H1 (cell line): Measurements from ENCODE around the gene SLC35F3. TPM values are rescaled to one million over a fixed set of nuclear protein-coding genes. Genes with fewer than 3 reads are reported as not detected.

Source experiments
- CTCF ChIA-PET: fragments of 300-600 bp; sonication (Branson Sonifier 250); formaldehyde crosslinking; loops from one replicate; lab custom pipeline; 2021; ENCODE audit not compliant: partially characterized antibody; lab: Charles Lee
- POLR2A ChIA-PET: fragments of 300-600 bp; sonication (Branson Sonifier 250); formaldehyde crosslinking; loops from one replicate; lab custom pipeline; 2021; ENCODE audit warnings: inconsistent platforms; ENCODE audit not compliant: partially characterized antibody; lab: Charles Lee
- DNase-seq, 2 experiments: peaks; one replicate each; pipeline versions ENCODE4 v3.0.0 to v3.0.0-alpha.2; 2010 to 2022; ENCODE audit warnings: low spot score in 2 of 2, low read depth in 1 of 2, mixed read lengths in 1 of 2
- FAIRE-seq: peaks from 2 replicates; lab custom pipeline; 2011; peaks lifted over from hg19 to GRCh38; lab: Jason Lieb, UNC
- H2AFZ ChIP-seq: 2 replicates; pipeline ENCODE4 v1.8.1; 2012; ENCODE audit warnings: low read length, inconsistent platforms
- H2AK5ac ChIP-seq: 2 replicates; pipeline ENCODE4 v1.6.1; 2013; ENCODE audit warnings: low read depth, low read length
- H2BK120ac ChIP-seq: replicated peaks from 2 replicates; pipeline ENCODE3; 2013; ENCODE audit warnings: low read depth, low read length, inconsistent platforms
- H2BK12ac ChIP-seq: 2 replicates; pipeline ENCODE4 v1.6.1; 2013; ENCODE audit warnings: low read depth, low read length
- H2BK15ac ChIP-seq: 2 replicates; pipeline ENCODE4 v1.6.1; 2013; ENCODE audit warnings: low read length
- H2BK20ac ChIP-seq: 2 replicates; pipeline ENCODE4 v1.6.1; 2013; ENCODE audit warnings: low read length
- H2BK5ac ChIP-seq: 2 replicates; pipeline ENCODE4 v1.6.1; 2013; ENCODE audit warnings: low read depth, low read length
- H3K14ac ChIP-seq: 2 replicates; pipeline ENCODE4 v1.6.1; 2013; ENCODE audit warnings: inconsistent platforms; ENCODE audit not compliant: insufficient read length
- H3K18ac ChIP-seq: 2 replicates; pipeline ENCODE4 v1.6.1; 2013; ENCODE audit warnings: low read length; ENCODE audit errors: extremely low read depth
- H3K23ac ChIP-seq: 2 replicates; pipeline ENCODE4 v1.6.1; 2013; ENCODE audit warnings: inconsistent platforms; ENCODE audit not compliant: insufficient read length
- H3K23me2 ChIP-seq: 2 replicates; pipeline ENCODE4 v1.6.1; 2013; ENCODE audit warnings: low read depth, low read length
- H3K27ac ChIP-seq: 2 replicates; pipeline ENCODE4 v1.6.1; 2011; ENCODE audit warnings: low read depth, low read length, inconsistent platforms
- H3K27me3 ChIP-seq, 4 experiments: replicated peaks in 1 of 4; 1 replicate in 1 of 4; 2 replicates in 3 of 4; pipeline versions ENCODE4 v1.6.1 to v1.8.1; 2011 to 2013; ENCODE audit warnings: low read length in 3 of 4, mild to moderate bottlenecking in 3 of 4, inconsistent platforms in 2 of 4, mixed read lengths in 2 of 4, moderate library complexity in 1 of 4; ENCODE audit not compliant: control insufficient read depth in 3 of 4, insufficient read depth in 3 of 4; ENCODE audit errors: extremely low read depth in 1 of 4
- H3K36me3 ChIP-seq, 4 experiments: 2 replicates each; pipeline versions ENCODE4 v1.6.1 to v1.8.1; 2011 to 2013; ENCODE audit warnings: mild to moderate bottlenecking in 4 of 4, low read length in 3 of 4, moderate library complexity in 2 of 4, control low read depth in 1 of 4, inconsistent platforms in 1 of 4; ENCODE audit not compliant: insufficient read depth in 4 of 4, control insufficient read depth in 2 of 4
- H3K4ac ChIP-seq: replicated peaks from 2 replicates; pipeline ENCODE3; 2013; ENCODE audit warnings: low read length, low read depth, mixed read lengths, inconsistent platforms; ENCODE audit not compliant: insufficient read length
- H3K4me1 ChIP-seq, 4 experiments: replicated peaks in 1 of 4; 1 replicate in 1 of 4; 2 replicates in 3 of 4; pipeline versions ENCODE4 v1.6.1 to v1.8.1; 2011 to 2013; ENCODE audit warnings: low read length in 3 of 4, inconsistent platforms in 2 of 4, mixed read lengths in 1 of 4; ENCODE audit not compliant: insufficient read depth in 4 of 4, control insufficient read depth in 3 of 4
- H3K4me2 ChIP-seq, 2 experiments: 2 replicates each; pipeline versions ENCODE4 v1.6.1 to v1.8.1; 2011 to 2013; ENCODE audit warnings: low read depth in 2 of 2, low read length in 2 of 2, control low read depth in 1 of 2, inconsistent platforms in 1 of 2, mild to moderate bottlenecking in 1 of 2; ENCODE audit not compliant: insufficient read depth in 1 of 2
- H3K4me3 ChIP-seq, 4 experiments: fragments of 200-600, 300-600 bp in 1 of 4; sonication (generic), shearing (Covaris generic), sonication (Bioruptor Twin) in 1 of 4; 2 replicates each; pipeline versions ENCODE4 v1.5.1 to v1.8.1; 2011 to 2016; ENCODE audit warnings: low read length in 4 of 4, low read depth in 3 of 4, control low read depth in 2 of 4, inconsistent platforms in 2 of 4, mild to moderate bottlenecking in 2 of 4, mixed read lengths in 1 of 4, moderate library complexity in 1 of 4; ENCODE audit not compliant: insufficient read depth in 2 of 4; ENCODE audit errors: extremely low read depth in 1 of 4
- H3K56ac ChIP-seq: replicated peaks from 2 replicates; pipeline ENCODE3; 2013; ENCODE audit warnings: low read depth, mild to moderate bottlenecking, mixed read lengths, low read length, inconsistent platforms; ENCODE audit not compliant: insufficient read length
- H3K79me1 ChIP-seq: 2 replicates; pipeline ENCODE4 v1.6.1; 2013; ENCODE audit warnings: low read depth, low read length, control low read depth
- H3K79me2 ChIP-seq, 2 experiments: 2 replicates each; pipeline versions ENCODE4 v1.6.1 to v1.8.1; 2012 to 2013; ENCODE audit warnings: low read length in 2 of 2, mild to moderate bottlenecking in 2 of 2, inconsistent platforms in 1 of 2; ENCODE audit not compliant: insufficient read depth in 2 of 2, control insufficient read depth in 1 of 2
- H3K9ac ChIP-seq, 4 experiments: replicated peaks in 1 of 4; 1 replicate in 1 of 4; 2 replicates in 3 of 4; pipeline versions ENCODE4 v1.6.1 to v1.8.1; 2011 to 2013; ENCODE audit warnings: low read depth in 3 of 4, low read length in 3 of 4, control low read depth in 2 of 4, mild to moderate bottlenecking in 2 of 4, moderate library complexity in 2 of 4, inconsistent platforms in 1 of 4; ENCODE audit errors: extremely low read depth in 1 of 4
- H3K9me3 ChIP-seq, 2 experiments: 2 replicates each; pipeline versions ENCODE4 v1.6.1 to v1.8.1; 2012 to 2013; ENCODE audit warnings: mild to moderate bottlenecking in 2 of 2, moderate library complexity in 2 of 2, control low read depth in 1 of 2, inconsistent platforms in 1 of 2, low read depth in 1 of 2, low read length in 1 of 2, mixed read lengths in 1 of 2; ENCODE audit not compliant: insufficient read depth in 2 of 2
- H4K20me1 ChIP-seq, 2 experiments: replicated peaks in 1 of 2; 2 replicates each; pipeline versions ENCODE3 to v1.8.1; 2011 to 2013; ENCODE audit warnings: inconsistent platforms in 2 of 2, low read length in 2 of 2, mild to moderate bottlenecking in 1 of 2; ENCODE audit not compliant: insufficient read depth in 2 of 2, control insufficient read depth in 1 of 2
- H4K5ac ChIP-seq: 2 replicates; pipeline ENCODE4 v1.6.1; 2013; ENCODE audit warnings: low read length, low read depth, mixed read lengths, inconsistent platforms; ENCODE audit not compliant: insufficient read length
- H4K8ac ChIP-seq: 2 replicates; pipeline ENCODE4 v1.8.0; 2013; ENCODE audit warnings: mild to moderate bottlenecking, moderate library complexity, low read length, inconsistent platforms; ENCODE audit not compliant: insufficient read depth; ENCODE audit errors: extremely low read depth
- H4K91ac ChIP-seq: replicated peaks from 2 replicates; pipeline ENCODE3; 2013; ENCODE audit warnings: low read length, mixed read lengths, inconsistent platforms; ENCODE audit not compliant: insufficient read length
- BCL11A ChIP-seq, 2 experiments: IDR thresholded peaks; one replicate each; pipeline ENCODE4 v1.6.1; 2011; ENCODE audit warnings: low read depth in 2 of 2, low read length in 2 of 2, mild to moderate bottlenecking in 2 of 2
- EP300 ChIP-seq, 2 experiments: IDR thresholded peaks; 1 replicate in 1 of 2; 2 replicates in 1 of 2; pipeline ENCODE4 v1.6.1; 2011 to 2012; ENCODE audit warnings: low read depth in 2 of 2, low read length in 2 of 2, mild to moderate bottlenecking in 2 of 2, borderline replicate concordance in 1 of 2, inconsistent platforms in 1 of 2, moderate library complexity in 1 of 2
- EZH2 ChIP-seq: fragments of 200-600 bp; sonication (generic); IDR thresholded peaks from 2 replicates; pipeline ENCODE4 v1.7.1; 2012; ENCODE audit warnings: low read depth, mild to moderate bottlenecking, moderate library complexity, low read length, inconsistent platforms; ENCODE audit not compliant: severe bottlenecking
- FOSL1 ChIP-seq: IDR thresholded peaks from 2 replicates; pipeline ENCODE4 v1.6.1; 2011; ENCODE audit warnings: mild to moderate bottlenecking, low read depth, low read length, moderate library complexity; ENCODE audit not compliant: insufficient read depth
- HDAC2 ChIP-seq, 2 experiments: fragments of 300-600 bp in 1 of 2; sonication (generic) in 1 of 2; IDR thresholded peaks; 2 replicates each; pipeline ENCODE4 v1.6.1; 2011 to 2012; ENCODE audit warnings: low read depth in 2 of 2, low read length in 2 of 2, mild to moderate bottlenecking in 2 of 2, moderate library complexity in 2 of 2, borderline replicate concordance in 1 of 2, inconsistent platforms in 1 of 2
- KDM1A ChIP-seq: fragments of 200-600, 300-600 bp; sonication (generic); IDR thresholded peaks from 2 replicates; pipeline ENCODE4 v1.7.1; 2016; ENCODE audit warnings: mild to moderate bottlenecking, low read length, borderline replicate concordance
- RFX5 ChIP-seq: IDR thresholded peaks from 2 replicates; pipeline ENCODE4 v1.6.1; 2011; ENCODE audit warnings: low read depth, low read length, improper control_type of control experiment, borderline replicate concordance
- SIX5 ChIP-seq: IDR thresholded peaks from 2 replicates; pipeline ENCODE4 v1.6.1; 2011; ENCODE audit warnings: mild to moderate bottlenecking, low read depth, low read length
- SP2 ChIP-seq: IDR thresholded peaks from 2 replicates; pipeline ENCODE4 v1.6.1; 2012; ENCODE audit warnings: mild to moderate bottlenecking, low read length, inconsistent platforms
- SP4 ChIP-seq: IDR thresholded peaks from 2 replicates; pipeline ENCODE4 v1.6.1; 2012; ENCODE audit warnings: low read length, inconsistent platforms
- TBP ChIP-seq: IDR thresholded peaks from 2 replicates; pipeline ENCODE4 v1.6.1; 2011; ENCODE audit warnings: low read depth, low read length, improper control_type of control experiment
- TCF12 ChIP-seq: IDR thresholded peaks from 2 replicates; pipeline ENCODE4 v1.6.1; 2011; ENCODE audit warnings: low read depth, mild to moderate bottlenecking, low read length
- TEAD4 ChIP-seq: IDR thresholded peaks from 2 replicates; pipeline ENCODE4 v1.6.1; 2012; ENCODE audit warnings: low read depth, low read length, inconsistent platforms, mixed read lengths
- WGBS, 2 experiments: shearing (Covaris generic) in 1 of 2; methylation state at CpG; one replicate each; pipeline versions ENCODE4 v1.1.6 to v1.1.7; 2013 to 2015; ENCODE audit warnings: low lambda C conversion rate in 2 of 2, mixed read lengths in 2 of 2, inconsistent platforms in 1 of 2, low coverage in 1 of 2, missing lambda C conversion rate in 1 of 2; ENCODE audit not compliant: insufficient replicate concordance in 2 of 2, insufficient coverage in 1 of 2, insufficient read length in 1 of 2; ENCODE audit errors: extremely low coverage in 1 of 2, missing lambda C conversion rate in 1 of 2; 5-methylcytosine and 5-hydroxymethylcytosine counted together
- polyA plus RNA-seq, 7 experiments: library from polyadenylated mRNA; depleted of rRNA in 3 of 7; stranded (reverse) in 5 of 7; unstranded in 2 of 7; fragments of >200 nt in 5 of 7; fragments of 200-250 nt in 2 of 7; gene quantifications; 1 replicate in 5 of 7; 2 replicates in 1 of 7; 4 replicates in 1 of 7; pipeline versions ENCODE4 v1.2.1 to v1.2.3, GENCODE V29; 2011 to 2013; ENCODE audit warnings: missing spikeins in 2 of 7, mixed read lengths in 2 of 7
- total RNA-seq: library from RNA; stranded (reverse); fragmentation: NEBNext Ultra II Directional; extraction: Animal tissue kit (Norgen Biotek cat#: 25700); gene quantifications from 2 replicates; pipeline ENCODE4 v1.2.1, GENCODE V29; 2021
- TF ChIP-seq, protein P1 (sequence below): IDR thresholded peaks from 2 replicates; pipeline ENCODE4 v1.6.1; 2011; ENCODE audit warnings: low read length, improper control_type of control experiment

SLC35F3 gene
- total and polyA plus RNA-seq, 2 of the 8 experiments (the other 6 are each of a cell fraction or from before 2014, with no cell fraction given), result 0.78 to 1.2 TPM

- H3K9ac ChIP-seq, result no peak overlapping the region
- H3K18ac ChIP-seq, result no peak overlapping the region
- ChIA-PET CTCF (interaction anchor here (0.9 to 3.8 kb wide), 8 partner anchors 16 to 140 kb away, joined by 3 to 13 read pairs (median 4); no protein-coding TSS in a partner anchor), POLR2A (no interaction called here)
- H3K56ac ChIP-seq, result no peak overlapping the region
- no peak overlapping the region for H2AFZ ChIP-seq
- H3K9me3 ChIP-seq, result no peaks in the 10 kb centered on the region
- H3K27ac ChIP-seq, result no peak overlapping the region
- H3K4me1 ChIP-seq, result no peaks in the 10 kb centered on the region; a peak in 3 of 7 replicates
- no peak overlapping the region for H4K91ac ChIP-seq
- FAIRE-seq (no peak), DNase-seq (no peak)
- H3K4me2 ChIP-seq, result no peak overlapping the region
- 80% methylated on average over 7 of the region's 7 CpGs; no CpG with 5 or more reads in 1 of the 2 experiments for WGBS, 2 experiments
- H4K8ac ChIP-seq, result no peak overlapping the region
- no peak overlapping the region for H2BK15ac ChIP-seq
- no peak overlapping the region for H3K4ac ChIP-seq
- H2BK5ac ChIP-seq, result no peak overlapping the region
- no peaks in the 10 kb centered on the region for H3K23me2 ChIP-seq
- H3K4me3 ChIP-seq, result no peak overlapping the region
- H3K79me1 ChIP-seq, result no peaks in the 10 kb centered on the region
- H2BK120ac ChIP-seq, result no peak overlapping the region
- no peak overlapping the region for H2AK5ac ChIP-seq
- H3K23ac ChIP-seq, result no peak overlapping the region
- H2BK20ac ChIP-seq, result no peak overlapping the region
- H4K5ac ChIP-seq, result no peak overlapping the region
- H3K27me3 ChIP-seq, result no peaks in the 10 kb centered on the region
- H3K79me2 ChIP-seq, result no peaks in the 10 kb centered on the region
- no peaks in the 10 kb centered on the region for H3K36me3 ChIP-seq
- no peak overlapping the region for H3K14ac ChIP-seq
- no peak overlapping the region for H2BK12ac ChIP-seq
- no peaks in the 10 kb centered on the region for H4K20me1 ChIP-seq
- no peak for TF ChIP-seq FOSL1
- TF ChIP-seq BCL11A (IDR thresholded peaks at IDR 0.05; ENCODE audit: low read depth in 2 of 2, low read length in 2 of 2), result no peak
- TF ChIP-seq SP2, result no peak
- TF ChIP-seq, protein P1, sequence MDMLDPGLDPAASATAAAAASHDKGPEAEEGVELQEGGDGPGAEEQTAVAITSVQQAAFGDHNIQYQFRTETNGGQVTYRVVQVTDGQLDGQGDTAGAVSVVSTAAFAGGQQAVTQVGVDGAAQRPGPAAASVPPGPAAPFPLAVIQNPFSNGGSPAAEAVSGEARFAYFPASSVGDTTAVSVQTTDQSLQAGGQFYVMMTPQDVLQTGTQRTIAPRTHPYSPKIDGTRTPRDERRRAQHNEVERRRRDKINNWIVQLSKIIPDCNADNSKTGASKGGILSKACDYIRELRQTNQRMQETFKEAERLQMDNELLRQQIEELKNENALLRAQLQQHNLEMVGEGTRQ, result no peak
- TF ChIP-seq TBP, result no peak
- TF ChIP-seq SP4, result no peak
- TF ChIP-seq SIX5, result no peak
- no peak for TF ChIP-seq RFX5
- no peak for TF ChIP-seq TEAD4
- TF ChIP-seq KDM1A, result no peak
- no peak for TF ChIP-seq TCF12
- no peak for TF ChIP-seq EZH2
- no peak for TF ChIP-seq EP300 (IDR thresholded peaks at IDR 0.05; ENCODE audit: borderline replicate concordance in 1 of 2, low read depth in 2 of 2, low read length in 2 of 2)
- TF ChIP-seq HDAC2 (IDR thresholded peaks at IDR 0.05; ENCODE audit: borderline replicate concordance in 1 of 2, low read depth in 2 of 2, low read length in 2 of 2), result no peak
These were observed 266.1 kb downstream of the SLC35F3 start for GRCh38 chr1:234170622-234171021.
